ENCODE data around the gene TMEM92.

DNA sequence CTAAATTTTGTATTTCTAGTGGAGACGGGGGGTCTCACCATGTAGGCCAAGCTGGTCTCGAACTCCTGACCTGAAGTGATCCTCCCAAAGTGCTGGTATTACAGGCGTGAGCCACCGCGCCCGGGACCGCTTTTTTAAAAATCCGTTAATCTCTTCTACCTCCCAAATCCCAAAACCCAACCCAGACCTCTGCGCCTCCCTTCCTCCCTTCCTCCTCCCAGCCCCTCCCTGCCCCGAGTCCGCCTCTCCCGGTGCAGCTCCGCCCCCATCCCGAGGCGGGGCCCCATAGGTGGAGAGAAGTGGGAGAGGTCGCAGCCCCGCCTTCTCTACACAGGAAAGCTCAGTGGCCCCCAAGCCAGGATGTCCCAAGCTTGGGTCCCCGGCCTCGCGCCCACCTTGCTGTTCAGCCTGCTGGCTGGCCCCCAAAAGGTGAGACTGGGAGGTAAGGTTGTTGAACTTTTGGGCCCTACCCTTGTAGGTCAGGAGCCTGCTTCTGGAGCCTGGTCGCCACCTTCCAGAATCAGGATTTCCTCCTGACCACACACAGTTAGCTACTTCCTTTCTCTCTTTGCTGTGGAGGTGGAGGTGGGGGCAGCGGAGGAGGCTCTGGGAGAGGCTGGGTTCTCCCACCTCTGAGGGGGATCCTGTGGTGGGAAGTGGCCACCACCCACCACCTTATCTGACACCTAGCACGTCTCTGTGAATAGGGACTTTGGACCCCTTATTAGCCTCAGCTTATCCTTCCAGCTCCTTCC lies at the start of gene TMEM92:
- TF ChIP-seq EZH2 (IDR thresholded peaks at IDR 0.05; ENCODE audit: insufficient read depth, poor library complexity, severe bottlenecking) (no peak), EZH2phosphoT487 (IDR thresholded peaks at IDR 0.05; ENCODE audit: insufficient read depth, low read depth) (no peak)
